Upper lobe of right lung (tissue), 1 donor: ENCODE measurements around the gene GPR35. TPM values are rescaled to one million over a fixed set of nuclear protein-coding genes. Genes with fewer than 3 reads are reported as not detected.
A peak's percentile ranks its signal among the peaks of the same experiment; 100 is the strongest.

ENCODE experiments used
- ATAC-seq: fragments of 200-7000 bp; cut with Tn5 transposase; one replicate; pipeline ENCODE4 v1.9.1; 2020; ENCODE audit warnings: mild to moderate bottlenecking, moderate library complexity
- DNase-seq: peaks from one replicate; pipeline ENCODE4 v3.0.0-alpha.2; 2020
- H3K27ac ChIP-seq: fragments of 200-600 bp; one replicate; pipeline ENCODE4 v1.8.0; 2022
- H3K27me3 ChIP-seq: fragments of 200-600 bp; one replicate; pipeline ENCODE4 v1.8.0; 2022; ENCODE audit warnings: mild to moderate bottlenecking
- H3K36me3 ChIP-seq: fragments of 200-600 bp; one replicate; pipeline ENCODE4 v1.8.0; 2022
- H3K4me1 ChIP-seq: fragments of 200-600 bp; one replicate; pipeline ENCODE4 v1.8.0; 2022
- H3K4me3 ChIP-seq: fragments of 200-600 bp; one replicate; pipeline ENCODE4 v1.8.0; 2022; ENCODE audit warnings: mild to moderate bottlenecking
- H3K9me3 ChIP-seq: fragments of 200-600 bp; one replicate; pipeline ENCODE4 v1.8.0; 2022
- CTCF ChIP-seq: fragments of 200-600 bp; IDR thresholded peaks from one replicate; pipeline ENCODE4 v1.8.0; 2022; ENCODE audit warnings: antibody characterized with exemption
- intact Hi-C: fragments of 100-400 bp; cut with DNase I; formaldehyde crosslinking; loops from one replicate; pipeline ENCODE4 v1.11.0; 2022
- total RNA-seq: library from RNA; stranded (reverse); fragmentation: NEBNext Ultra II Directional; extraction: Animal tissue kit (Norgen Biotek cat#: 25700); gene quantifications from one replicate; pipeline ENCODE4 v1.2.1, GENCODE V29; 2021
- donor health status: DM: no; HTN: yes; CAD: no; lungs with severe emphysema.

GPR35 gene
- total RNA-seq, 1 donor from 2014 or later, result 3.4 TPM

GRCh38 chr2:240601831-240602160 is 23.5 kb upstream of the GPR35 start:
- no peak for ATAC-seq
- intact Hi-C loops, result no loop called here
- H3K4me3 ChIP-seq, result no peak overlapping the region
- DNase-seq, result peak; percentile 55
- H3K4me1 ChIP-seq, result peaks cover 4% of the 10 kb centered on the region
- no peak overlapping the region for H3K27ac ChIP-seq
- no peak for TF ChIP-seq CTCF
- H3K9me3 ChIP-seq, result no peaks in the 10 kb centered on the region
- peaks cover 20% of the 10 kb centered on the region for H3K36me3 ChIP-seq
- no peaks in the 10 kb centered on the region for H3K27me3 ChIP-seq

DNA sequence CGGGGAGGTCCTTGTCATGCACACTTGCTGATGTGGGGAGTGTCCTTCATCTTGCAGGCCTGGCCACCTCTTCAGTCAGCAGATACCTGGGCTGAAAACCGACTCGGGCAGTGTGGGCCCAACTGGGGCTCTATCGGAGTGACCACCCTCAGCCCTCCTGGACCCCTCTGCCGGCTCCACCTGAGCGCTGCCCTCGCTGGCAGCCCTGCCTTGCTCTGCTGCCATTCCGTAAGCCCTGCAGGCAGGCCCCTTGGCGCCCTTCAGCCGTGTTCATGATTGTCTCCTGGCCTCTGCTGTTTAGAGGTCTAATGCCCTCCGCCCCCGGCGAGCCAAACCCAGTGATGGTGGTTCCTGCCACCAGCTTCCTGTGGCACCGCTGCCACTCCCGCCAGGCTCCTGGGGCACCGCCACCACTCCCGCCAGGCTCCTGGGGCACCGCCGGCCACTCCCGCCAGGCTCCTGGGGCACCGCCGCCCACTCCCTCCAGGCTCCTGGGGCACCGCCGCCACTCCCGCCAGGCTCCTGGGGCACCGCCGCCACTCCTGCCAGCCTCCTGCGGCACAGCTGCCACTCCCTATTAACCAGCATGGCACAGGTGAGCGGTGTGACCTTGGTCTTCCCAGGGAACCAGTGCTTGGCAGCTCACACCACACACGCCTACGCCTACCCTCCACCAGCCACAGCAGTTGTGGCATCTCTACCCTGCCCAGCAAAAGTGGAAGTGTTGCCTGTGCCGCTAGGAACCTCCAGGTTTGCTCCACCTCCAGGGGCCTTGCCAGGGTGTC is 22.8 kb upstream of the GPR35 start:
- no peak for TF ChIP-seq CTCF
- Histone ChIP-seq H3K27ac (no peak overlapping the region), H3K4me3 (no peak overlapping the region), H3K36me3 (peaks cover 20% of the 10 kb centered on the region), H3K9me3 (no peaks in the 10 kb centered on the region), H3K4me1 (peaks cover 4% of the 10 kb centered on the region), H3K27me3 (no peaks in the 10 kb centered on the region)
- intact Hi-C loops, result no loop called here
- peak; percentile 55 for DNase-seq
- no peak for ATAC-seq

GRCh38 chr2:240603081-240603835 is 22.0 kb upstream of the GPR35 start:
- TF ChIP-seq CTCF, result no peak
- ATAC-seq, result no peak
- H3K9me3 ChIP-seq, result no peaks in the 10 kb centered on the region
- DNase-seq, result peak; percentile 56
- H3K4me3 ChIP-seq, result no peak overlapping the region
- H3K27me3 ChIP-seq, result no peaks in the 10 kb centered on the region
- H3K36me3 ChIP-seq, result peaks cover 15% of the 10 kb centered on the region
- peaks cover 4% of the 10 kb centered on the region for H3K4me1 ChIP-seq
- no peak overlapping the region for H3K27ac ChIP-seq
- intact Hi-C loops, result no loop called here

DNA sequence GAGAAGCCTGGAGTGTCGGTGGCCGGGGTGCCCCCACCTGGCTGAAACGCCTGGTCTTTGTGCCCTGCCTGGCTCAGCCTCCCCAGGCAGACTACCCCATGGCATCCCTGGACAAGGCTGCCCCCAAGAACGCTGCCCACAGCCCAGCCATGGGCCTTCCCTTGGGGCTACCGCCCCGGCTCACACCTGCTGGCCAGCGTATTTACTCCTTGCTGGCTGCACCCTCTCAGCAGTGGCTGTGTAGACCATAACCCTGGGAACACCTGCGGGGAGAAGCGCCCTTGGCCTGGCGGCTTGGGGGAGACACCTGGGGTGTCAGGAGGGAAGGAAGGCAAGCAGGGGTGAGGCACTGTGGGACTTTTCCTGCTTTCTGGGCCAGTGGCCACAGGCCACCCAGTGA is 21.4 kb upstream of the GPR35 start:
- Histone ChIP-seq H3K27me3 (no peaks in the 10 kb centered on the region), H3K9me3 (no peaks in the 10 kb centered on the region), H3K36me3 (peaks cover 9% of the 10 kb centered on the region), H3K4me3 (no peak overlapping the region), H3K27ac (no peak overlapping the region), H3K4me1 (peaks cover 4% of the 10 kb centered on the region)
- DNase-seq (peak; percentile 63), ATAC-seq (no peak)
- TF ChIP-seq CTCF, result no peak
- intact Hi-C loops, result no loop called here

DNA sequence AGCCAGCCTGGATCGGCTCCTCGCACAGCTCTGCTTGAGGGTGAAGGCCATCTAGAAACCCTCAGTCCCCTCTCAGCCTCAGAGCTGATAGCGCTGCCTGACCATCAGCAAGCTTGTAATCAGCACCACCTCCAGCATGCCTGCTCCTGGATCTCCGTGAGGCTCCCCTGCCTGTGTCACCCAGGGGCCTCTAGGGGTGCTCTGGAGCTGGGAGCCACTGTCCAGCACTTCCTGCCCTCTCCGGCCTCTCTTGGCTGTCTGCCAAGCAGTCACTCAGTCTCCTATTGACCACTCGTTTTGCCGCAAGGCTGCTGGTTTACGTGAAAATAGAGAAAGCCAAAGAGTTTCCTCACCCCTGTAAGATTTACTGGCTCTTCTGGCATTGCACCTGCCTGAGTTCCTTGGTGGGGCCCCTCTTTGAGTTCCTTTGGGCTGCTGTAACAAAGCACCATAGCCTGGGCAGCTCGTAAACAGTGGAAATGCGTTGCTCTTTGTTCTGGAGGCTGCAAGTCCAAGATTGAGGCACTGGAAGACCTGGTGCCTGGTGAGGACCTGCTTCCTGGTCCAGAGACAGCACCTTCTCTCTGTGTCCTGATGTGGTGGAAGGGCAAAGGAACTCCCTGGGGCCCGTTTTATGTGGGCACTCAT is 20.9 kb upstream of the GPR35 start:
- intact Hi-C loops, result no loop called here
- H3K9me3 ChIP-seq, result no peaks in the 10 kb centered on the region

More for the DNA sequence above, 20.9 kb upstream of the GPR35 start:
- Histone ChIP-seq H3K4me1 (peaks cover 4% of the 10 kb centered on the region), H3K36me3 (peaks cover 4% of the 10 kb centered on the region), H3K4me3 (no peak overlapping the region), H3K27ac (no peak overlapping the region), H3K27me3 (no peaks in the 10 kb centered on the region)
- TF ChIP-seq CTCF, result peak; percentile 73
- ATAC-seq (peak; percentile 89), DNase-seq (peak; percentile 88)
